ENCODE data around the gene GRIK5. TPM values are rescaled to one million over a fixed set of nuclear protein-coding genes. Genes with fewer than 3 reads are reported as not detected.

GRIK5 gene
- total RNA-seq, 1 experiment from 2014 or later = 43.1 TPM

- H2BK20ac ChIP-seq (ENCODE audit: low read depth, low read length, poor library complexity, severe bottlenecking) = no peak overlapping the region
- no peak overlapping the region for H4K5ac ChIP-seq (ENCODE audit: insufficient read length, low read depth, low read length)
- Mint-ChIP-seq H3K27me3 (ENCODE audit: low read depth) (no peaks in the 10 kb centered on the region; the same call in 1 of the 2 replicates), H3K4me1 (peaks cover 32 to 40% of the 10 kb centered on the region in 2 experiments), H3K36me3 (ENCODE audit: insufficient read depth in 1 of 3, low read depth in 3 of 3) (peaks cover 20 to 40% (median 28%) of the 10 kb centered on the region in 3 experiments; a peak in 6 of 7 replicates), H3K9me3 (no peaks in the 10 kb centered on the region), H3K4me3 (peak overlapping the region; percentile 29 to 53; a peak in 4 of 5 replicates), H3K27ac (peak overlapping the region; percentile 42 to 92 (median 84))
- no peaks in the 10 kb centered on the region for H4K20me1 ChIP-seq (ENCODE audit: control insufficient read depth, insufficient read depth, insufficient read length)
- no peak overlapping the region for H2BK15ac ChIP-seq (ENCODE audit: low read depth, low read length)
- TF ChIP-seq CTCF (conservative IDR thresholded peaks at IDR 0.05) = no peak
- no peaks in the 10 kb centered on the region for H3K79me1 ChIP-seq (ENCODE audit: insufficient read depth, low read depth, low read length, poor library complexity, severe bottlenecking)
- H3K56ac ChIP-seq (ENCODE audit: insufficient read length, low read depth, low read length) = no peak overlapping the region
- H3K14ac ChIP-seq (ENCODE audit: insufficient read depth, low read length) = 0 out of 2 replicates have a peak overlapping the region, but pooled peaks have one; percentile 24
- no peaks in the 10 kb centered on the region for H3K9me3 ChIP-seq (ENCODE audit: control insufficient read depth, low read depth, low read length)
- WGBS (ENCODE audit: extremely low coverage, insufficient read length, low lambda C conversion rate) = no CpG with 5 or more reads among the region's 5 CpGs
- no peaks in the 10 kb centered on the region for H3K79me2 ChIP-seq (ENCODE audit: insufficient read depth, low read length)
- H2AFZ ChIP-seq (ENCODE audit: low read length) = no peak overlapping the region
- peak overlapping the region; percentile 42 for H3K4me2 ChIP-seq (ENCODE audit: insufficient read depth, insufficient read length, low read length)
- no peak overlapping the region for H4K91ac ChIP-seq (ENCODE audit: insufficient read length, low read depth, low read length)
- no peak overlapping the region for H2AK5ac ChIP-seq (ENCODE audit: insufficient read length, low read length)
- H3K18ac ChIP-seq (ENCODE audit: insufficient read length, low read depth, low read length) = peak overlapping the region; percentile 60
- H2BK5ac ChIP-seq (ENCODE audit: insufficient read length, low read length) = no peak overlapping the region
- peaks cover 6% of the 10 kb centered on the region; the same call in 1 of the 2 replicates for H3K4me1 ChIP-seq (ENCODE audit: insufficient read depth, low read length)
- DNase-seq = peak; percentile 55
- no peak overlapping the region for H4K8ac ChIP-seq (replicated peaks; ENCODE audit: insufficient read length, low read depth, low read length)
- H3K27me3 ChIP-seq (ENCODE audit: insufficient read depth, low read length) = no peaks in the 10 kb centered on the region
- H3K23ac ChIP-seq (ENCODE audit: insufficient read length, low read depth, low read length) = no peak overlapping the region
- no peaks in the 10 kb centered on the region for H3K23me2 ChIP-seq (ENCODE audit: insufficient read length, low read depth, low read length, poor library complexity, severe bottlenecking)
- H2BK120ac ChIP-seq (ENCODE audit: low read depth, low read length, poor library complexity, severe bottlenecking) = no peak overlapping the region
- H3K27ac ChIP-seq (ENCODE audit: insufficient read length, low read depth, low read length) = peak overlapping the region; percentile 73
- H3T11ph ChIP-seq (ENCODE audit: low read length) = no peak overlapping the region
- no peak overlapping the region for H3K9ac ChIP-seq (ENCODE audit: extremely low read depth, insufficient read length, low read length)
- no peak overlapping the region for H3K4ac ChIP-seq (ENCODE audit: low read depth, low read length)
- no peak overlapping the region for H2BK12ac ChIP-seq (ENCODE audit: insufficient read length, low read depth, low read length)
Measured at GRCh38 chr19:42032431-42032830, 37.6 kb downstream of the GRIK5 start.

Measured in H9 (cell line).